Activated CD4-positive, alpha-beta T cell treated with anti-CD3 and anti-CD28 coated beads, Interleukin-2, Interleukin-6, amounts not matched to agents 100 ng/mL and 50 ng/mL, durations not matched to agents 16 hours and 8 hours (primary cell): ENCODE measurements around the gene CCDC30.

Experiments used
- DNase-seq: peaks from one replicate; pipeline ENCODE4 v3.0.0-alpha.2; 2020

CCDC30 gene

DNA sequence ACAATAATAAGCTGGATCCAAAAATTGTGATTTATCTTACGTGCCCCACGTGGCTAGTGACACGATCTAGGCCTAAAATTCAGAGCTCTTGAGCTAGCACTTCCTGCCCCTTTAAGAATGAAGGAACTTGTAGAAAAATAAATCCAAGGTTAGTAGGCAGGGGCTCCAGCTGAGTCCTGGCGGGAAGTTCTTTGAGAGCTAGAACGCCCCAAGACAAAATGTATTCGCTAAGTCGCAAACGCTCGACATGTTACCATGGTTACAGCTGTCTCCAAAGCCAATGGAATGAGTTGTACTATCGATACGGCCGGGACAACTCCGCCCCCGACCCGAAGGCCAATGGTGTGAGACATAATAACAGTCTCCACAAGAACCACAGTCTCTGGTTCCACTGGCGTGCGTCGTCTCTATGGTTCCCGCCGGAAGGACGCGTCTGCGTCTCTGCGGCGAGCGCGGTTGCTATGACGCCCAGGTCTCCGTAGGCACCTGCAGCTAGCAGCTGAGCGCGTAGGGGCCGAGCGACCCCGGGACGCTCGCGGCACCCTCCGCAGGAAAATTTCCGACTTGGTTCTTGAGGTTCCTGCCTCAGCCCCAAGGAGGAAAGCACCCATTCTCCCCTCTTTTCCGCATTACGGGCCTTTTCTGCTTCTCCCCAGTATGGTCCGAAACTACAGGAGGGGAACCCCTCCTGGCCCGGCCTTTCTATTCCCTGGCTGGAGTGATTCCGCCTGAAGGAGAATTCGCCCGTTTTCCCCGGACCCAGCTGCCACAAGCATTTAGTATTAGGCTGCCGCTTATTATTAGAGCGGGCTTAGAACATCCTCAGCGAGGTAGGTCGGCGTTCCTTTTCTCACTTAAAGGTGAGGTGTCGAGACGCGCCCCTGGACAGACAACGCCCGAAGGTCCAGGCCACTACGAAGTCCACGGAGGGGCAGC is at the start of gene CCDC30:
Gene CCDC30, plus strand, starts transcription at position 459 of the 936 bp plus-strand sequence. CDS start 17,266 bp downstream, outside the sequence.
- peak; percentile 97 for DNase-seq

DNA sequence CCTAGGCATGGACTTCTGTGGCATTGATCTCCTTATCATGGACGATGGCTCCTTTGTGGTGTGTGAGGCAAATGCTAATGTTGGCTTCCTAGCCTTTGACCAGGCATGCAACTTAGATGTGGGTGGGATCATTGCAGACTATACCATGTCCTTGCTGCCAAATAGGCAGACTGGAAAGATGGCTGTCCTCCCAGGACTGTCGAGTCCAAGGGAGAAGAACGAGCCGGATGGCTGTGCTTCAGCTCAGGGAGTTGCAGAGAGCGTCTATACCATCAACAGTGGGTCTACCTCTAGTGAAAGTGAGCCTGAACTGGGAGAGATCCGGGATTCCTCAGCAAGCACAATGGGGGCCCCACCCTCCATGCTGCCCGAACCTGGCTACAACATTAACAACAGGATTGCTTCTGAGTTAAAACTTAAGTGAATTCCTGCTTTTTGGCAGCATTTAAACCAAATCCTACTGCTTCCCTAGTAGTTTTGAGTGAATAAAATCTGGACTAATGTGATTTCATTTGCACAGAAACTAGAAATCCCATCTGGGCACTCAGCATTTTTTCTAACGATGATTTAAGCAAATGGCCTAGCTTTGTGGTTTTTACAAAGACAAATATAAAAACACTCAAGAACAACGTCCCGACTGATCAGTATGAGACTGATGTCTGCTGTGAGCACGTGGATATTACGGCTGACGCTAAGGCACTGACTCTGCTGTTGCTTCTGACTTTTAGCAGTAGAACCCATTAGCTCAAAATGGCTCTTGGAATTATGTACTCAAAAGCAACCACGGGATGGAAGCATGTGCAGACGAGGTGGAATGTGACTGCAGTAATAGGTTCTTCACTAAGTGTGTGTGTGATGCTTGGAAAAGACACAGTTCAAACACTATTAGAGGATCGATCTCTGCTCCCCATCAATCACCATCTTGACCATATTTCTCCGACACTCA is 48.3 kb upstream of the CCDC30 start:
- no peak for DNase-seq

DNA sequence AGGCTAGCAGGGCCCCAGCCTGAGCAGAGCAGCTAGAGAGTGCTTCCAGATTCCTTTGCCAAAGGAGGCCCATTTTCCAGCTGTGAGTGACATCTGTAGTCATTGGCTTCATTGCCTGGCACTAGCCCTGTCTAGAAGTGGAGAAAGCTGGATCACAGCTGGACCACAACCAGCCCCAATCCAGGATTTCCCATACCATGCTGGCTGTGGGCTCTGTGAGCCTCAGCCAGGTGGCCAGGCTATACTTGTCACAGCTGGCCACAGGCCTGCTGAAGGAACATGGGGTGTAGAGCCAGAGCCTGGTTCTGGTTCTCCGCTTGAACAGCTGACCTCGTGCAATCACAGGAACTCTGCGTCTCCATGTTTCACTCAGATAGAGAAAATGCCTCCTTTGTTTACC is 45.9 kb upstream of the CCDC30 start:
- DNase-seq = no peak

DNA sequence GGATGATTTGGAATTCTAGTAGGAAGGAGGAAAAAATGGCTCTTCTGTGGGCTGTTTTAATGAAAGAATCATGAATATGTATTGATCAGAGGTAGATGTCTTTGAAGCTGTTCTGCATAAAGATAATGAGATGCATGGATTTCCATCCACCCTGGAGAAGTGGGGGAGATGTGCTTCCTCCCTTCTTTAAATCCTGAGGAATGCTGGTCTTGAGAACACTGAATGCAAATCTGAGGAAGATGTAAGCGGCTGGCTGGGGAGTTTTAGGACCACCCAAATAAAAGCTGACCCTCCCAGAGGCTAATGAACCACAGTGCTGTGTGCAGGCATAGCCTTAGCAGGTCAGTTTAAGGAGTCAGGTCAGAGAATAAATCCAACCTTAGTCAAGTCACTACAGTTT is 44.6 kb upstream of the CCDC30 start:
- DNase-seq = no peak

DNA sequence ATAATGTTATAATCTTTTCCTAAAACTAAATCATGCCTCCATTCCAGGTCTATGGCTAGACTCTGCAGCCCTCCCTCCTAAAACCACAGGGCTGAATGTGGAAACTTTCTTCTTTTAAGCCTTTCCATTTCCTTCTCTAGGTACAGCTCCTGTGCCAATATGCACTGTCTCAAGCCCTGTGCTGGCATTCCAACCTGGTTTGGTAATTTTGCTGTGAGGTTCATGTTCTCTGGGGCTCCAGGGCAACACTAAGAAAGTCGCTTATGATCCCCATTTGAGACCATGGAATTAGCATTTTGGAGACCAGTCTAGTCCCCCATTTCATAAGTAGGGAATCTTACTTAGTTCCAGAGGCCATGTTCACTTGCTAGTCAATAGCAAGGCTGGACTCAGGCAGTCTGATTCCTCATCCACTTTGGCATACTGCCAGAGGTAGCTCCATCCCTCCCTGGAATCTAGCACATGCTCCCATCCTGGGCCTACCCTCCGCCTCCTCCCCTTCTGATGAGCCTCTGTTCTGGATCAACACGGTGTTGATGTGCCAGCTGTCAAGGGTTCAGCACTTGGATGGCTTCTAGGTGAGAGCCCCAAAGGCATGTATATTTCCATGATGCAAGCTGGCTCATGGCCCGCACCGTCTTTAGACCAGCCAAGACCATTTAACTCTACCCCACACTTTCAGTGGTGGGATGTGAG is 43.8 kb upstream of the CCDC30 start:
- no peak for DNase-seq

DNA sequence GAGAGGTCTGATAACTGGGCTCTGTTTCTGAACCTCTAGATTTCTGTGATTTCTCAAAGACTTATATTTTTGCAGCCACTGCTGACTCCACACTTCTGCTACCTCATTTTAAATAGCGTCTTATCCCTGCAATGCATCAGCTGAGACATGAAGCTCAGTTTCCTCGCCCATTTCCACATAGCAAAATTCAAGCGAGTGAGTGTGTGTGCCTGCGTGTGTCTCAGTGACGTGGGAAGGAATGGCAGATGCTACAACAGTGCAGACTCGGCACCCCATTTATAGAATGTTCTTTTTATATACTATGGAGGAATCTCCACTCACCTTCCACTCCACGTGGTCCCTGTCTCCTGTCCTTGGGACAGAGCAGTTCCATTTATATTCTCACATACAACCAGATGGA is 43.0 kb upstream of the CCDC30 start:
- no peak for DNase-seq

DNA sequence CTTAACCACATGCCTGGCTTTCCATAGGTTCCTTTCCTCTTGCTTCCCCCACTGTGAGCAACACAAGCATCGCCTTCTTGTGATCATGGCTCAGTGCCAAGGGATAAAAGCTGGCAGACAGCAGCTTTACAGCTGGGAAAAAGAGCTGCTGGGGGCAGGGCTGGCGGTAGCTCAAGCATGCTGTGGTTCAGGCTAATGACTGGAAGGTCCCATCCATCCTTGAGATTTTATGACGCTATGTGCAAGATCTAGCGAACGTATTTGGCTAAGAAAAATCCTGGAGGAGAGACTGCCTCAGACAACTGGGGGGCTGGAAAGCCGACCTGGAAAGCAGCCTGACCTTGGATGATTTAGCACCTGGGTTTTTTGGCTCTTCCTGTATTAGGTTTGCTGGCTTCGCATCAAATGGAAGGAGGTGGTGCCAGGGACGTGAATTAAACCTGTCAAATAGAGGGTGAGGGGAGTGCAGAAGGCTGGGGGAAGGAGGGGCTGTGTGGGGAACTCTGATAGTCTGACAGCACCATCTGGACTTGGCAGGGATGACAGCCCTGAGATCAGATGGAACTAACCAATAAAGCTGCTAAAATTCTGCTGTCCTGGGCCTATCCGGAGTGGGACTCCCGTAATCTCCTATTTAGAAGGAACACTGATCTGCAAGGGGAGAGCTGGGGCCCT is 42.0 kb upstream of the CCDC30 start:
- no peak for DNase-seq

DNA sequence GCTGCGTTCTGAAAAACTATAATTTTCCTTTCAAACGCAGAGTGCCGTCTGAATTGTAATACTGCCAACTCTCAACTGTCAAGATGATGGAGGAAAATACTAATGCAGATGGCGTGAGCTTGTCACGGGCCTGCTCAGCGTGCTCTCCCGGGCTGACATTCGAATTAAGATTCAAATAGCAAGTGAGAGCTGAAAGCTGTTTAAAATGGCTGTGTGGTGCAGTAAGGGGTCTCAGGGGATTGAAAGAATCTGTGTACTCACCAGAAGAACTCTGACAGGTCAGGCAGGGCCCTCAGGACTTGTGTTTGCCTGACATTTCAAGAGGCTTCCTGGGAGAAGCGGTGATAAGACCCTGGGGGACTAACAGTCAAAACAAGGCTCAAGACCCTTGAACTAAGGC is 40.3 kb upstream of the CCDC30 start:
- DNase-seq = no peak

DNA sequence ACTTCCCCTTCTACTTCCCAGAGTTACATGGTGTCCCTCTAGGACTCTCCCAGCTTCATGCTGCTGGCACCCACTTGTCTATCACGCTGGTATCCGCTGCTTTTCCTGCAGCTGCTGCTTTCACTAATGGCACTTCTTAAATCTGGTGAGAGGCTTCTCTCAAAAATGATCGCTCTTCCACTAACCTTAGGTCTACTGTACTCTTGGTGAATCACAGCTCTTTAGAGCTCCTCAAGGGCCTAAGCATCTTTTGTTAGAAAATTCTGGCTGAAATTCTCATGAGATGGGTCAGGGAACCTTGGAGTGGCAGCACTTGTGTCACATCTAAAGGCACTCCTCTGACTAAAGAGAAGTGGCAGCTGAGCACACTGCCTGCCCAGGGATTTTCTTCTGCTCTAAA is 39.4 kb upstream of the CCDC30 start:
- DNase-seq = no peak

DNA sequence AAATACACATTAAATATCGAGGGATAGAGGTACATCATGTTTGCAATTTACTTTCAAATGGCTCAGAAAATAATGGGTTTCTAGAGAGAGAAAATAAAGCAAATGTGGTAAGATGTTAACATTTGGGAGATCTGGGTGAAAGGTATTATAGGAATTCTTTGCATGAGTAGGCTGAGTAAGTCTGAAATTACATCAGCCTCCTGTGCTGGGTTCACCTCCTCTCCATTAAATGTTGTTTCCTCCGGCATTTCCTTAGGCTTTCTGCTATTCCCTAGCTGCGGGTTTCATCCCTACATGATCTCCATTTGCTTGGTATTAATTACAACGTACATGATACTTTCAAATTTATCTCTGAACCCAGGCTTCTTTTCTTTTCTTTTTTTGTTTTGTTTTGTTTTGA is 38.9 kb upstream of the CCDC30 start:
- no peak for DNase-seq

DNA sequence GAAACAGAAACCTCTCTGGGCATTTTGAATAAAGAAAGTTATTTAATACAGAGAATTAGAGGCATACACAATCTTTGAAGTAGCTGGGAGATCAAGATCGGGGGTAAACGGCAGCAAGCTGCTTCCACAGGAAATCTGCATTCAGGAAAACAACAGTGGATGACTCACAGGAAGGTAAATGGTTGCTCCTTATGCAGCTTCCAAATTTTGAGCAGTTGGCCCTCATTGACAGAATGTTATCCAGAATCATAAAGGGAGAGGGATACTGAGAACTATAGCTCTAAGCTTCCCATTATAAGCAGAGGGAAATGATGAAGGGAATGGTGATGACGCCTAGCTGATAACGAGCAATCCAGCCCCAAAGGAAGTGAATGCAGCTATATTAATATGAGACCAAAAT is 35.8 kb upstream of the CCDC30 start:
- DNase-seq = no peak

DNA sequence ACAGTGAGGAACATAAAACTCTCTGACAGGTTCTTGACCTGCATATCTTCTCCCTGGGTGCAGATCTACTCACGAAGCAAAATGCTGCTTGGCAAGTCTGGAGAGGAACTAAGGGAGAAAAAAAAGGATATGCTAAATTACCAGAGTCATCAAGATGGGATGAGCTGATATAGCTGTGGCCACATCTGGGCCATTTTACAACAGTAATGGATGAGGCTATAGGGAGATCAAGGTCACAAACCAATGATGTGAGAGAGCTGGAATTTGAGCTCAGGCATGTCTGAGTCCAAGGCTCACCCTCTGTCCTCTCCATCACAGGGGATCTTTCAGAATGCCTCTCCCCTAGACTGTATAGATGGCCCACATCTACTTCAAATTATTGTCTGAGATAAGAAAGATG is 33.5 kb upstream of the CCDC30 start:
- DNase-seq = no peak

DNA sequence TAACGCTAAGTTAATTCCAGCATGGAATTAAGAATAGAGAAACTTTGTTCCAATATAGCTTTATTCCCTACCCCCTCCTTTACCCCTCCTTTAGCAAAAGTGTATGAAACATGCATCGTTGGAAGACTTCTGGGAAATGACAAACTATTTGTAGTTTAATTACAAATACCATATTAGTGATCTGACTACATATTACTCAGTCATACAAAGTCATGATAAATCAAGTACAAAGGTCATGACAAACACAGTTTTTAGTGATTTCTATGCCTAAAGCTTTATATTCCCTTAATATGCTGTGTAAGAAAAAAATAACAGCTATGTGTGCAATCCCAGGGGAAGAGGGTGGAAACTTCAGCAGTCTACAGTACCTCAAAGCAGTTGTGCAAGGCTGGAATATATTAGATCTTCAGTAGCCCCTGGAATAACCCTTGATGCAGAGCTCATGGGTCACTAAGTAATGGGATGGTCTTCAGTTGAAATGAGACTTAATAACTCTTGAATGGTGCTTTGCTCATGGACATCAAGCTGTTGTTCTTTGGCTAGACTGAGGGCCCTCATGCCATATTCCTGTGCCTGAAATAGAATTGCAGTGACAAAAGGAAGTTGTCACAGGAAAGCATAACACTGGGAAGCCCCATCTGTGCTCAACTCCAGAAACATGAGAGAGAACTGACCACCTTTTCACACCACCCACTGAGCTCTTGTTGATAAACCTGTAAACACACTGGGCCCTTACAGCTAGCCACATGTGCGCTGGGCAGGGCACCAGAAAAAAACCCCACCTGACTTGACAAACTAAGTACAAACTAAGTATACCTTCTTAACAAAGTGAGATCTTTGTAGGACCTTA is 32.6 kb upstream of the CCDC30 start:
- DNase-seq = no peak

DNA sequence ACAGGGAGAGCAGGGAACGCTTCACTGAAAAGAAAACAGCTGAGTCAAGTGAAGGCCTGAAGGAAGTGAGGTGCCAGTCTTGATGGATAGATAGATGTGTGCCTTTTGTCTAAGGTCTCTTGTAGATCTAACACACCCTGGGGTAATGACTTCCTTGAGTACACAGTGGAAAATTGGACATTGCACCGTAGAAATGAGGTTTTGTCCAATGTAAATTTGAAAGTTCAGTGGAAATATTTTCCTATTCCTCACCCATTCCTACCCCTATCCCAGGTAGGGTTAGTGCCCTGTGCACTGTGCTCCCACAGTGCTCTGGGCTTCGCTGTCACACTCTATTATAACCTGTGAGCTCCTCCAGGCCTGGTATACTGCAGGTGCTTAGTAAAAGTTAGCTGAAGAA is 31.6 kb upstream of the CCDC30 start:
- no peak for DNase-seq

DNA sequence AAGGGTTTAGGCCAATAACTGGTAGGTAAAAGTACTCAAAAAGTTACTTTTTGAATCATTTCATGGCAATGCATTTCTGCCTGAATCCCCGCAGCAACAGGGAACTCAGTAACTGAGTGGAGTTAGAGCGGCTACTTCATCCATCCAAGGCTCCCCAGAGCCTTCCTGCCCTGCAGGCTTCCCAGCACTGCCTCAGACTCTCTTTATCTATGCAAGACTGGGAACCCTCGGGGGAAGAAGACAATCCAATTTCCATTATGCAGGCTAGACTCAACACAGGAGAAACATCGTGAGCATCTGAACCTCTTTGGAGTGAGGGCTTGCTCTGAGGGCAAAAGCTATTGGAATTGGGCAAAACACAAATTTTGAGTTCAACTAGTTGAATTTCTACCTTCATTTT is 30.4 kb upstream of the CCDC30 start:
- DNase-seq = no peak

DNA sequence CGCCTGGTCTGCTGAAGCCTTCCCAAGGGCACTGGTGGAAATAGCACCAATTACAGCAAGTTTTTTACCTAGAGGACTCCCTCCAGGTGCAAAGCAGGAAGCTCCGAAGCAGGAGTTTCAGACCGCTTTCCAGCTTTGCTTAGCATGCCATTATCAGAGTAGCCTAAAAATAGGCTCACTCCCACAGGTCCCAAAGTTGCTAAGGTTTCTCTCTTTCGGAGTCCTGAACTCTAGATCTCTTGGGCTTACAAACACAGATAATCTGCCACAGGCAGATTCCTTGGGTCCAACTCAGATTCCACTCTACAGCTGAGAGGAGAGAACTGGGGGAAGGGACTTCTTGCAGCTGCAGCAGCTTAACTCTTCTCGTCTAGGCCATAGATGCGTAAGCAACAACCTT is 29.7 kb upstream of the CCDC30 start:
- no peak for DNase-seq

DNA sequence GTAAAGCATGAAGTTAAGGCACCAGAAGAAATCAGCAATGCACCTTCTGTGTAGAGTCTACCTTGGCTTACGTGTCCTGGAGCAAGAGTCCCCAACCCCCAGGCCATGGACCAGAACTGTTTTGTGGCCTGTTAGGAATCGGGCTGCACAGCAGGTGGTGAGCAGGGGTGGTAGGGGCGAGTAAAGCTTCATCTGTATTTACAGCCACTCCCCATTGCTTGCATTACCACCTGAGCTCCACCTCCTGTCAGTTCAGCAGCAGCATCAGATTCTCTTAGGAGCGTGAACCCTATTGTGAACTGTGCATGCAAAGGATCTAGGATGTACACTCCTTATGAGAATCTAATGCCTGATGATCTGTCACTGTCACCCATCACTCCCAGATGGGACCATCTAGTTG is 28.7 kb upstream of the CCDC30 start:
- no peak for DNase-seq

DNA sequence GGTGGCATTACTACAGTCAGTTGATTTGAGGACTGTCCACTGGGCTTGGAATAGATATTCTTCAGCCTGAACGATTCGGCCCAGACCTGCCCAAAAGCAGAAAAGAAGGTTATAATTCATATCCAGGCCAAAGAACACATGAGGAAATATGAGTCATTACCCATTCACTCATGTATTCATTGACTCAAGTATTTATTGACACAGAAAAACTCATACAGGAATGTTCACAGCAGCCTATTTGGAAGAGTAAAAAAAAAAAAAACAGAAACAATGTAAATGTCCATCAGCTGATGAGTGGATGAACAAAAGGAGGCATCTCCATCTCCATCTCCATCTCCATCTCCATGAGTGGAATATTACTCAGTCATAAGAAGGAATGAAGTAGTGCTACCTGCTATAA is 23.1 kb upstream of the CCDC30 start:
- DNase-seq = no peak

DNA sequence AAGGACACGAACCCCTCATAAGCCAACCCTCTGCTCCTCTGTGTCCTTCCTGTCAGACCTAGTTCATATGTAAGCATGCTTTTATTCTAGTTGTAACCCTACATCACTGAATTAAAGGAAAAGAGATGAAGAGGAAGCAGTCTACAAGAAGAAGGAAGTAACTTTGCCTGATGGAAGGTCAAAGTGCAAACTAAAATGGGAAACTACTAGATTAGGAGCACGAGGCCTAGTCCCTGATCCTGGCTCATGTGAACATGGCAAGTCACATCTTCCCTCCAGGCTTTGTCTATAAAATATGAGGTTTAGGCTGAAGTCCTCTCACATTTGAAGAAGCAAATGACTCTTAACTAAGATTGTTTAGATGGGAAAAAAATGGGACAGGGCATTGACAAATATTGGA is 20.4 kb upstream of the CCDC30 start:
- DNase-seq = no peak

DNA sequence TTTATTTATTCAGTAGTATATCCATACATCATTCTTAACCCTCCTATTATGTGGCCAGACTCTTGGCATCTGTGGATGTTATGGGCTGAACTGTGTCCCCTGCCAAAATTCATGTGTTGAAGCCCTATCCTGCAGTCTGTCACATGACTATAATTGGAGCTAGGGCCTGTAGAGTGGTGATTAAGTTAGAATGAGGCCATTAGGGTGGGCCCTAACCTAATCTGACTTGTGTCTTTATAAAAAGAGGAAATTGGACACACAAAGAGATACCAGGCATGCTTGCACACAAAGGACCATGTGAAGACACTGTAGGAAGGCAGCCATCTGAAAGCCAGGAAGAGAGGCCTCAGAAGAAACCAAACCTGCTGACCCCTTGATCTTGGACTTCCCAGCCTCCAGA is 13.8 kb upstream of the CCDC30 start:
- no peak for DNase-seq

DNA sequence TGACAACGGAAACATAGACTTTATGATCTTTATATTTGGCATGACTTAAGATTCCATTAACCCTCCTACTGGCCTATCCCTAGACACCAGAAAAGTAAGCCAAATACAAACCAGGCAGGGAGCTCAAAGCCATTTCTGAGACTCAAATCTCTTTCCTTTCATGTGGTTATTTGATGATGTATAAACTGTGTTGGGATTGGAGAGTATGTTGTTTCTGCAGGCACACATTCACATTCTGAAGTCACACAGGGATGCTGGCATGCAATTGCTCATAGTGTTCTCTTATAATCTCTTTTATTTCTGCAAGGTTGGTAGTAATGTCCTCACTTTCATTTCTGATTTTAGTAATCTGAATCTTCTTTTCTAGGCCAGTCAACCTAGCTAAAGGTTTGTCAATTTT is 13.0 kb upstream of the CCDC30 start:
- DNase-seq = peak; percentile 56

DNA sequence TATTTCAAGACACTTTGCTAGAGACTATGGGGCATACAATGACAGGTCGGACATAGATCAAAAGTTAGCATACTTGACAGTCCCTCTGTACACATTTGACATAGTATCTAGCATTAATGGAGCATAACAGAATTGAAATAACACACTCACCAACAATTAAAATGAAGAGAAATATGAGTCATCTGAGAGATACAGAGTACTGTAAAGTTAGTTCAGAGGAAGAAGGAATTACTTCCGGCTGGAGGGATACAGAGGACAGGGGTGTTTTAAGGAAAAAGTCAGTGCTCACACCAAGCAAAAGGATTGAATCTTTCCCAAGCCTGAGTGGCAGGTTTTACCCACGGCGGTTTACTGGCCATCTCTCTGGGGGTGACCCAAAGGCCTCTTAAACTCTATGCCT is 9.7 kb upstream of the CCDC30 start:
- DNase-seq = no peak
